Activated naive CD4-positive, alpha-beta T cell treated with anti-CD3 and anti-CD28 coated beads, Interleukin-2, amount 50 U/mL, for 72 hours (primary cell): ENCODE results near the gene NCKIPSD. TPM values are rescaled to one million over a fixed set of nuclear protein-coding genes. Genes with fewer than 3 reads are reported as not detected.

Source experiments
- ATAC-seq, 2 donors: fragments of 150-1000 bp; cut with Tn5 transposase; 2 replicates each; pipeline ENCODE4 v1.10.0; 2021; ENCODE audit warnings: mild to moderate bottlenecking in 2 of 2, moderate library complexity in 2 of 2
- DNase-seq, 2 donors: peaks; one replicate each; pipeline ENCODE4 v3.0.0; 2021 to 2022; ENCODE audit warnings: low spot score in 2 of 2
- H3K27ac Mint-ChIP-seq, 2 donors: one replicate each; pipeline ENCODE4 v1.8.0; 2022; ENCODE audit warnings: mild to moderate bottlenecking in 2 of 2, mixed read lengths in 2 of 2
- H3K36me3 Mint-ChIP-seq, 2 donors: one replicate each; pipeline ENCODE4 v1.8.0; 2022; ENCODE audit warnings: mixed read lengths in 2 of 2
- H3K9me3 Mint-ChIP-seq, 2 donors: one replicate each; pipeline ENCODE4 v1.8.0; 2022; ENCODE audit warnings: mixed read lengths in 2 of 2
- total RNA-seq, 2 donors: library from RNA; stranded (reverse); gene quantifications; one replicate each; pipeline ENCODE4 v1.2.3, GENCODE V29; 2022

NCKIPSD gene
- total RNA-seq, 2 donors from 2014 or later = 45.7 to 77.2 TPM

DNA sequence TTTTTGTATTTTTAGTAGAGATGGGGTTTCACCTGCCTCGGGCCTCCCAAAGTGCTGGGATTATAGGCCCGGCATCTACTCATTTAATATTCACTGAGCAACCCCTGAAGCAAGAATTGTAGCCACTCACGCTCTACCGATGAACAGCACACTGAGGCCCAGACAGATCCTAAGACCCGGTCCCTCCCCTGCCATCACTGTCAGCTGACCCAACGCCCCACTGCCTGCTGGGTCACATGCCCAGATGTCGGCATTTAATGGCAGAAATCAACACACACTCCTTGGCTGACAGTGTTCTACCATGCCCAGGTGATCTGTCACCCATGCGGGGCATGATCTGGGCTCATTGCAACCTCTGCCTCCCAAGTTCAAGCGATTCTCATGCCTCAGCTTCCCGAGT lies 60.9 kb downstream of the NCKIPSD start:
- Mint-ChIP-seq H3K27ac (peak overlapping the region in 1 of 2 donors; percentile 68), H3K9me3 (no peaks in the 10 kb centered on the region), H3K36me3 (no peaks in the 10 kb centered on the region)
- DNase-seq = no peak
- no peak for ATAC-seq

DNA sequence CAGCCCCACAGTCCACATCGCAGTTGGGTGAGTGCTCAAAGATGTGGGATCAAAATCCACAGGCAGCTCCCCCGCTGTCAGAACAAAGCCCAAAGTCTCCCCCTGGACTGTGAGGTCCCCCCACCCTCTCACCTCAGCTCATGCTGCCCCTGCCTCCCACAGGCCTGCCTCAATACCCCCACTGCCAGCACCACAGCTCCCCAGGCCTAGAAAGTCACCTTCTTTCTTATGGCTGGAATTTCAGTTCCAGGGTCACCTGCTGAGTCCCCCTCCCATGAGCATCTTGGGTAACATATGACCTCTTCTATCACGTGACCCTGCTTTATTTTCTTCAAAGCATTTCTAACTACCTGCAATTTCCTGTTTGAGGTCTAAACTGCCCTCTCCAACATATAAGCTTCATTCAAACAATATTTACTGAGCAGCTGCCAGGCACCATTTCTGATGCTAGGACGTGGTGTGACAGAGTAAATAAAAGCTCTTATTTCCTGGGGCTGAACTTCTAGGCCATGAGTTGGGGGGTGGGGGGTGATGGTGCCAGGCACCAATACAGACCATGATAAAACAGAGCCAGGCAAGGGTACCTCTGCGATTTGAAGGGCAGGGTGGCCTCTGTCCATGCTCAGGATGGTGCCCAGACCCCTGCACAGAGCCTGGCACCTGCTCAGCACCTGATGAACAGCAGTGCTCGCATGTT lies 61.7 kb downstream of the NCKIPSD start:
- Mint-ChIP-seq H3K36me3 (peaks cover 0 to 4% of the 10 kb centered on the region in 2 donors), H3K27ac (peak overlapping the region in 1 of 2 donors; percentile 68)
- no peak for DNase-seq

More for the DNA sequence above, 61.7 kb downstream of the NCKIPSD start:
- ATAC-seq = no peak
- no peaks in the 10 kb centered on the region for H3K9me3 Mint-ChIP-seq

Other genes with a start within 250 kb of the NCKIPSD start
- gene CCDC51, start 245.8 kb downstream of the NCKIPSD start, total RNA-seq = 10 to 100 TPM; 21.7 to 27.1 TPM
- 100 to 1,000 TPM; 168 to 307 TPM for gene TMA7, start 245.7 kb downstream of the NCKIPSD start, total RNA-seq
- 10 to 100 TPM; 10.1 to 15.9 TPM for gene ATRIP, start 239.2 kb downstream of the NCKIPSD start, total RNA-seq
- gene SHISA5, start 181.7 kb downstream of the NCKIPSD start, total RNA-seq = 10 to 100 TPM; 64.0 to 75.3 TPM
- 100 to 1,000 TPM in 1 of 2 donors, 1 to 10 TPM in 1; 6.3 to 139 TPM for gene PFKFB4, start 129.1 kb downstream of the NCKIPSD start, total RNA-seq
- gene UCN2, start 122.1 kb downstream of the NCKIPSD start, total RNA-seq = under 1 TPM in 1 of 2 donors, not detected in 1; 0.21 TPM
- gene COL7A1, start 90.6 kb downstream of the NCKIPSD start, total RNA-seq = 1 to 10 TPM; 3.2 to 5.5 TPM
- 100 to 1,000 TPM; 257 to 269 TPM for gene UQCRC1, start 76.3 kb downstream of the NCKIPSD start, total RNA-seq
- gene TMEM89, start 64.1 kb downstream of the NCKIPSD start, total RNA-seq = under 1 TPM in 1 of 2 donors, not detected in 1; 0.36 TPM
- 100 to 1,000 TPM in 1 of 2 donors, 10 to 100 TPM in 1; 38.3 to 110 TPM for gene SLC26A6, start 50.5 kb downstream of the NCKIPSD start, total RNA-seq
- gene CELSR3, start 23.0 kb downstream of the NCKIPSD start, total RNA-seq = 10 to 100 TPM; 12.6 to 13.1 TPM
- gene IP6K2, start 31.3 kb upstream of the NCKIPSD start, total RNA-seq = 10 to 100 TPM; 53.8 to 73.5 TPM
- gene PRKAR2A, start 162.0 kb upstream of the NCKIPSD start, total RNA-seq = 10 to 100 TPM; 13.9 to 25.6 TPM
- 10 to 100 TPM; 18.3 to 20.5 TPM for gene SLC25A20, start 213.0 kb upstream of the NCKIPSD start, total RNA-seq
- gene ARIH2, start 232.9 kb upstream of the NCKIPSD start, total RNA-seq = 100 to 1,000 TPM; 116 to 127 TPM